Measurements from ENCODE around the gene TMEM132C.

Gene TMEM132C

GRCh38 chr12:128711486-128711885 is 444.5 kb downstream of the TMEM132C start:
- H3K4me3 ChIP-seq (ENCODE audit: low read depth, low read length), result no peak overlapping the region
- DNase-seq (ENCODE audit: low read depth), result no peak
- TF ChIP-seq CTCF (conservative IDR thresholded peaks at IDR 0.05; ENCODE audit: low read depth, low read length), result no peak

- TF ChIP-seq CTCF (conservative IDR thresholded peaks at IDR 0.05; ENCODE audit: low read depth, low read length), result no peak
- no peak for DNase-seq (ENCODE audit: low read depth)
- H3K4me3 ChIP-seq (ENCODE audit: low read depth, low read length), result no peak overlapping the region
Measured at GRCh38 chr12:128712622-128713021, 445.7 kb downstream of the TMEM132C start.

GRCh38 chr12:128715485-128715884 is 448.5 kb downstream of the TMEM132C start:
- no peak for DNase-seq (ENCODE audit: low read depth)
- no peak for TF ChIP-seq CTCF (conservative IDR thresholded peaks at IDR 0.05; ENCODE audit: low read depth, low read length)
- no peak overlapping the region for H3K4me3 ChIP-seq (ENCODE audit: low read depth, low read length)

GRCh38 chr12:128724468-128725046 is 457.6 kb downstream of the TMEM132C start:
- H3K4me3 ChIP-seq (ENCODE audit: low read depth, low read length), result no peak overlapping the region
- TF ChIP-seq CTCF (conservative IDR thresholded peaks at IDR 0.05; ENCODE audit: low read depth, low read length), result no peak
- no peak for DNase-seq (ENCODE audit: low read depth)

- no peak for DNase-seq (ENCODE audit: low read depth)
- no peak overlapping the region for H3K4me3 ChIP-seq (ENCODE audit: low read depth, low read length)
- no peak for TF ChIP-seq CTCF (conservative IDR thresholded peaks at IDR 0.05; ENCODE audit: low read depth, low read length)
Measured at GRCh38 chr12:128726886-128727285, 459.9 kb downstream of the TMEM132C start.

- DNase-seq (ENCODE audit: low read depth), result peak; percentile 5
- no peak overlapping the region for H3K4me3 ChIP-seq (ENCODE audit: low read depth, low read length)
- TF ChIP-seq CTCF (conservative IDR thresholded peaks at IDR 0.05; ENCODE audit: low read depth, low read length), result no peak
Measured at GRCh38 chr12:128727461-128727860, 460.5 kb downstream of the TMEM132C start.

- TF ChIP-seq CTCF (conservative IDR thresholded peaks at IDR 0.05; ENCODE audit: low read depth, low read length), result no peak
- no peak overlapping the region for H3K4me3 ChIP-seq (ENCODE audit: low read depth, low read length)
- DNase-seq (ENCODE audit: low read depth), result no peak
Measured at GRCh38 chr12:128727999-128728398, 461.0 kb downstream of the TMEM132C start.
